Pericardium fibroblast (primary cell): ENCODE data around the gene ALDH2. TPM values are rescaled to one million over a fixed set of nuclear protein-coding genes. Genes with fewer than 3 reads are reported as not detected.

ENCODE experiments used
- total RNA-seq: library from RNA; depleted of rRNA; stranded (reverse); fragments of >200 nt; gene quantifications from 2 replicates; pipeline ENCODE4 v1.2.3, GENCODE V29; 2015

The ALDH2 gene
- 77.8 and 98.0 TPM in 2 replicates for total RNA-seq

GRCh38 chr12:111766608-111767361 is at the start of gene ALDH2:
Gene ALDH2 (plus strand): TSS chr12:111766933. CDS start chr12:111766983, 50 bp downstream.

GRCh38 chr12:111841750-111842555 is 75.2 kb downstream of the ALDH2 start, which contains the start of gene MAPKAPK5:
Gene MAPKAPK5 (plus strand): TSS chr12:111842228. CDS start chr12:111842734, 506 bp downstream.

Other genes starting within 250 kb of the ALDH2 start
- 14.2 and 20.9 TPM in 2 replicates for gene ATXN2, start 167.6 kb upstream of the ALDH2 start, total RNA-seq
- gene BRAP, start 81.0 kb upstream of the ALDH2 start, total RNA-seq = 11.8 and 11.9 TPM in 2 replicates
- gene ACAD10, start 80.9 kb upstream of the ALDH2 start, total RNA-seq = 12.0 and 22.8 TPM in 2 replicates
- 21.6 and 23.0 TPM in 2 replicates for gene MAPKAPK5, start 75.3 kb downstream of the ALDH2 start, total RNA-seq
- 7.5 and 10.7 TPM in 2 replicates for gene TMEM116, start 246.2 kb downstream of the ALDH2 start, total RNA-seq
- gene ERP29, start 246.5 kb downstream of the ALDH2 start, total RNA-seq = 71.2 and 85.5 TPM in 2 replicates